Esophagus (tissue), 2 donors: Measurements from ENCODE around the gene ZNF264. TPM values are rescaled to one million over a fixed set of nuclear protein-coding genes. Genes with fewer than 3 reads are reported as not detected.

ENCODE experiments used
- H3K27ac ChIP-seq, 2 donors: one replicate each; pipeline ENCODE4 v1.5.1; 2013; ENCODE audit warnings: low read depth in 2 of 2, mild to moderate bottlenecking in 2 of 2, inconsistent platforms in 1 of 2, low read length in 1 of 2, moderate library complexity in 1 of 2
- H3K27me3 ChIP-seq, 2 donors: one replicate each; pipeline ENCODE4 v1.6.1; 2013; ENCODE audit warnings: low read length in 2 of 2, control low read depth in 1 of 2, mild to moderate bottlenecking in 1 of 2; ENCODE audit not compliant: insufficient read depth in 2 of 2, control insufficient read depth in 1 of 2
- H3K36me3 ChIP-seq, 2 donors: one replicate each; pipeline ENCODE4 v1.6.1; 2013; ENCODE audit warnings: low read length in 1 of 2; ENCODE audit not compliant: control insufficient read depth in 2 of 2, insufficient read depth in 2 of 2
- H3K4me1 ChIP-seq, 2 donors: one replicate each; pipeline ENCODE4 v1.6.1; 2013; ENCODE audit warnings: low read length in 1 of 2; ENCODE audit not compliant: control insufficient read depth in 2 of 2, insufficient read depth in 2 of 2
- H3K4me3 ChIP-seq, 2 donors: one replicate each; pipeline ENCODE4 v1.5.1; 2013; ENCODE audit warnings: low read length in 2 of 2, mild to moderate bottlenecking in 2 of 2, low read depth in 1 of 2, moderate library complexity in 1 of 2
- H3K9me3 ChIP-seq, 2 donors: one replicate each; pipeline ENCODE4 v1.6.1; 2013; ENCODE audit warnings: mild to moderate bottlenecking in 2 of 2, low read depth in 1 of 2, low read length in 1 of 2, moderate library complexity in 1 of 2; ENCODE audit not compliant: control insufficient read depth in 2 of 2, insufficient read depth in 1 of 2
- WGBS, 2 donors: extraction: QIAGEN DNeasy Blood & Tissue Kit; methylation state at CpG; one replicate each; pipeline ENCODE4 v1.1.7; 2013; 5-methylcytosine and 5-hydroxymethylcytosine counted together
- polyA plus RNA-seq, 2 donors: library from polyadenylated mRNA; stranded (reverse); fragments of 200-250 nt; gene quantifications; one replicate each; pipeline ENCODE4 v1.2.3, GENCODE V29; 2013
- donor health status: healthy with polysubstance abuse.
- donor health status: Bipolar disorder and iron deficiency.

The ZNF264 gene
- polyA plus RNA-seq = 1 to 10 TPM; 4.5 to 5.6 TPM

- no peaks in the 10 kb centered on the region for H3K27me3 ChIP-seq
- H3K4me3 ChIP-seq = peak within 1 kb of the TSS; percentile 78 to 97
- WGBS, 2 donors = 1% methylated on average over 81 of the region's 81 CpGs
- H3K4me1 ChIP-seq = peaks cover 6 to 11% of the 10 kb centered on the region in 2 donors
- peaks cover 0 to 3% of the 10 kb centered on the region in 2 donors for H3K9me3 ChIP-seq
- peak within 1 kb of the TSS; percentile 90 to 93 for H3K27ac ChIP-seq
- H3K36me3 ChIP-seq = peaks cover 7 to 19% of the 10 kb centered on the region in 2 donors
These were observed at the start of gene ZNF264 for GRCh38 chr19:57191141-57192076. Gene ZNF264 (plus strand): TSS chr19:57191500. CDS start chr19:57191914, 414 bp downstream.

GRCh38 chr19:57141699-57142098, 49.6 kb upstream of the ZNF264 start:
- no peak overlapping the region for H3K4me3 ChIP-seq
- H3K4me1 ChIP-seq = no peaks in the 10 kb centered on the region
- WGBS, 2 donors = 92 to 95% methylated on average over 4 of the region's 4 CpGs
- no peak overlapping the region for H3K27ac ChIP-seq
- no peaks in the 10 kb centered on the region for H3K36me3 ChIP-seq
- H3K27me3 ChIP-seq = no peaks in the 10 kb centered on the region
- peaks cover 3 to 5% of the 10 kb centered on the region in 2 donors for H3K9me3 ChIP-seq

- no peaks in the 10 kb centered on the region for H3K36me3 ChIP-seq
- H3K4me1 ChIP-seq = no peaks in the 10 kb centered on the region
- H3K4me3 ChIP-seq = no peak overlapping the region
- H3K27me3 ChIP-seq = no peaks in the 10 kb centered on the region
- no peaks in the 10 kb centered on the region for H3K9me3 ChIP-seq
- H3K27ac ChIP-seq = no peak overlapping the region
- WGBS, 2 donors = 71 to 84% methylated on average over 5 of the region's 5 CpGs
These were observed 38.4 kb upstream of the ZNF264 start for GRCh38 chr19:57152921-57153320.

- WGBS, 2 donors = 72 to 77% methylated on average over 5 of the region's 5 CpGs
- H3K27me3 ChIP-seq = no peaks in the 10 kb centered on the region
These were observed 29.2 kb upstream of the ZNF264 start for GRCh38 chr19:57161985-57162539.

GRCh38 chr19:57165846-57166245, 25.5 kb upstream of the ZNF264 start:
- H3K27ac ChIP-seq = no peak overlapping the region
- no peak overlapping the region for H3K4me3 ChIP-seq
- no peaks in the 10 kb centered on the region for H3K4me1 ChIP-seq
- H3K9me3 ChIP-seq = peaks cover 0 to 2% of the 10 kb centered on the region in 2 donors
- no peaks in the 10 kb centered on the region for H3K27me3 ChIP-seq
- 72 to 79% methylated on average over 7 of the region's 7 CpGs for WGBS, 2 donors
- no peaks in the 10 kb centered on the region for H3K36me3 ChIP-seq

More at GRCh38 chr19:57161985-57162539, 29.2 kb upstream of the ZNF264 start:
- Histone ChIP-seq H3K27ac (no peak overlapping the region), H3K4me1 (no peaks in the 10 kb centered on the region), H3K36me3 (no peaks in the 10 kb centered on the region), H3K4me3 (no peak overlapping the region), H3K9me3 (peaks cover 2% of the 10 kb centered on the region in 2 donors)

- Histone ChIP-seq H3K9me3 (peaks cover 2 to 3% of the 10 kb centered on the region in 2 donors), H3K27me3 (no peaks in the 10 kb centered on the region), H3K4me3 (no peak within 1 kb of the TSS), H3K27ac (no peak within 1 kb of the TSS), H3K36me3 (no peaks in the 10 kb centered on the region), H3K4me1 (no peaks in the 10 kb centered on the region)
- 88 to 89% methylated on average over 6 of the region's 6 CpGs for WGBS, 2 donors
These were observed 23.9 kb upstream of the ZNF264 start, which contains the start of gene DUXA for GRCh38 chr19:57167385-57167784. Gene DUXA (minus strand): TSS chr19:57167485. CDS start chr19:57167443, 42 bp downstream.

GRCh38 chr19:57171551-57172081, 19.7 kb upstream of the ZNF264 start:
- no peaks in the 10 kb centered on the region for H3K36me3 ChIP-seq
- WGBS, 2 donors = 4% methylated on average over 19 to 42 of the region's 42 CpGs
- no peaks in the 10 kb centered on the region for H3K27me3 ChIP-seq
- H3K27ac ChIP-seq = peak overlapping the region in 1 of 2 donors; percentile 14
- no peaks in the 10 kb centered on the region for H3K4me1 ChIP-seq
- H3K9me3 ChIP-seq = peaks cover 0 to 4% of the 10 kb centered on the region in 2 donors
- H3K4me3 ChIP-seq = peak overlapping the region; percentile 25 to 32

- Histone ChIP-seq H3K36me3 (peaks cover 0 to 9% of the 10 kb centered on the region in 2 donors), H3K27ac (no peak overlapping the region), H3K9me3 (peaks cover 0 to 3% of the 10 kb centered on the region in 2 donors), H3K4me3 (no peak overlapping the region), H3K27me3 (no peaks in the 10 kb centered on the region), H3K4me1 (peaks cover 6 to 11% of the 10 kb centered on the region in 2 donors)
- WGBS, 2 donors = 89 to 94% methylated on average over 3 of the region's 3 CpGs
These were observed 999 bp upstream of the ZNF264 start for GRCh38 chr19:57190301-57190700.

- Histone ChIP-seq H3K36me3 (peaks cover 7 to 21% of the 10 kb centered on the region in 2 donors), H3K4me1 (peaks cover 6 to 11% of the 10 kb centered on the region in 2 donors), H3K27ac (peak overlapping the region; percentile 90 to 93), H3K9me3 (no peaks in the 10 kb centered on the region), H3K27me3 (no peaks in the 10 kb centered on the region), H3K4me3 (peak overlapping the region; percentile 78 to 97)
- 8 to 10% methylated on average over 9 of the region's 9 CpGs for WGBS, 2 donors
These were observed 749 bp downstream of the ZNF264 start for GRCh38 chr19:57192077-57192420.
